HL-60 (cell line): ENCODE data around the gene ZCWPW2.

ENCODE experiments used
- CTCF ChIP-seq: IDR thresholded peaks from one replicate; pipeline ENCODE4 v1.5.1; 2011; ENCODE audit warnings: low read length, control low read depth, inconsistent platforms; ENCODE audit not compliant: insufficient read depth
- POLR2AphosphoS5 ChIP-seq: IDR thresholded peaks from 2 replicates; pipeline ENCODE4 v1.6.1; 2012; ENCODE audit warnings: low read depth
- REST ChIP-seq: IDR thresholded peaks from 2 replicates; pipeline ENCODE4 v1.6.1; 2012; ENCODE audit warnings: low read depth; ENCODE audit not compliant: insufficient replicate concordance

GRCh38 chr3:28564211-28564610, 215.7 kb downstream of the ZCWPW2 start:
- TF ChIP-seq CTCF, result no peak
- no peak for TF ChIP-seq REST
- TF ChIP-seq POLR2AphosphoS5, result no peak
